HG02885 (cell line): ENCODE results near the gene ACE2.

Source experiments
- ATAC-seq: cut with Tn5 transposase; IDR thresholded peaks from one replicate; pipeline ENCODE4 v1.9.1; 2021; ENCODE audit warnings: mild to moderate bottlenecking; ENCODE audit not compliant: unreplicated experiment, poor library complexity

The ACE2 gene

DNA sequence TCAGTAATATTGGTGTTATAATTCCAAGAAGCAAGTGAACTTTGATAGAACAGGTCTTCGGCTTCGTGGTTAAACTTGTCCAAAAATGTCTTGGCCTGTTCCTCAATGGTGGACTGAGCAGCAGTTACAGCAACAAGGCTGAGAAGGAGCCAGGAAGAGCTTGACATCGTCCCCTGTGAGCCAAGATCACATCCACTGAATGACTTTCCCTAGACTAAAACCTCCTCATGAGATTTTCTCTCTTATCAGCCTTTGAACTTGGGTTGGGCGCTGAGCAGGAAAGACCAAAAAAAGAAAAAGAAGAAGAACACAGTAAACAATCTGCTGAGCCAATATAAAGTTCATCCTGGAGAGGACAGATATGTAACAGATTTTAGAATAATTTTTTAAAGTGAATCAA, at the start of gene ACE2:
Gene ACE2, minus strand, starts transcription at position 216 of the 400 bp plus-strand sequence. Its CDS starts 49 bp downstream, at position 167.
- no peak for ATAC-seq

DNA sequence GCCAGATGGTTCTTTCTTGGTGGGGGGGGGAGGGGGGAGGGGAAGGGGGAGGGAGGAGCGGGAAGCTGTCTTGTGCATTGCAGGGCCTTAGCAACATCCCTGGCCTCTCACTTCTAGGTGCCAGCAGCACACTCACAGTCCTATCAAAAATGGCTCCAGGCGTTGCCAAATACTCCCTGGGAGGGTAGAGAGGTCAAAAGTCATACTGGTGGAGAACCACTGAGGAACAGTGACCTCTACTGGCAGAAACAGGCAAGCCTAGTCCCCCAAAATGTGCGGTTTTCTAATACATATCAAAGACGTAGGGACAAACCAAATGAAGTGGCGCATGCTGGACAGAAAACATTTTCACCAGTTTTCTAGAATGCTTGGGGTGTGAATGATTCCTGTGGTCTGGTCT, 46.8 kb upstream of the ACE2 start:
- peak; percentile 65 for ATAC-seq

DNA sequence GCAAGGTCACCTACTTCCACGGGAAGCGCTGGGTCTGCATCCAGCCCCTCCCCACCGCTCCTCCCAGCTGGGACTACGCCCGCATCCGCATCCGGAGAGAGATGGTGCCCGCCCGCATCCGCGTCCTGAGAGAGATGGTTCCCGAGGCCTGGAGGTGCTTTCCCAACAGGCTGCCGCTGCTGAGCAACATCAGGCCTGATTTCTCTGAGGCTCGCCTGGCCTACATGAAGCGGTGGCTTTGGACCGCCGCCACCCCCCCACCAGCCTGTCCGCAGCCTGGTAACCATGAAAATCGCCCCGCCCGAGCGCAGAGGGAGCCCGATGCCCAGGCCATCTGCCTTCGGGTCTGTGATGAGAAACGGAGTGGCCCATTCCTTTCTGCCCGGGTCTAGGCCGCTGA, 45.8 kb upstream of the ACE2 start:
- no peak for ATAC-seq

DNA sequence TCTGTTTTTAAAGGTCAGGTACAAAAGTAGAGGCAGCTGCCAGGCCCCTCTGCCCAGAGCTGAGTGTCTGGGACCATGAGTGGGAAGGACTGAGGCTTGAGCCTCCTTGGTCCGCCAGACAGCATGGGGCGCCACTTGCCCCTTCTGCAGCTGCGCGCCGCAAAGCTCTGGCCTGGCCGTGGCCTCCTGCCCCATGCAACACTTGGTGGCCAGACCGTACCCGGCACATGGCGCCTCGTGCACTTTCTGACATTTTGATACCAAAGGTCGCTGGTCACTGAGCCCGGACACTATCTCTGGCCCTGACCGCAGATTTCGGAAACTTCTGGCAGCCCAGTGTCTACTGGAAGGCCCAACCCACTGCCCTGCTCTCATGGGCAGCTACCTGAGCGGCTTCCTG, 45.3 kb upstream of the ACE2 start:
- no peak for ATAC-seq

DNA sequence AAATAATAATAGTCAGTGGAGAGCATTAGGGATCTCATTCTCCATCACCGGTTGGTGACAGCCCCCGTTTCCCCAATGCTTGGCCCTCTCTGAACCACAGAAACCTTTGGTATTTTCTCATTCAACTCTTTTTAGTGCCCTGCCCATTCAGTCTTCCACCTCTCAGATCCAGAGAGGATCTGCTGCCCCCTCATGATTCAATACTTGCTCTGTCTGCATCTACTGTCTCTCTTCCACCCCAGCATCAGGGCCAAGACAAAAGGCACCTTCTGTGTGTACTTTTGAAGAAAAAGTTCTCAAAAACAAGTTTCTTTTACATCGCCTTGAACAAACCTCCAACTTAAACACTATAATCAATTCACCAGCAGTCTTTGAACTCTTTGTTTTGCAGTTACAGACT, 44.5 kb upstream of the ACE2 start:
- ATAC-seq = no peak

DNA sequence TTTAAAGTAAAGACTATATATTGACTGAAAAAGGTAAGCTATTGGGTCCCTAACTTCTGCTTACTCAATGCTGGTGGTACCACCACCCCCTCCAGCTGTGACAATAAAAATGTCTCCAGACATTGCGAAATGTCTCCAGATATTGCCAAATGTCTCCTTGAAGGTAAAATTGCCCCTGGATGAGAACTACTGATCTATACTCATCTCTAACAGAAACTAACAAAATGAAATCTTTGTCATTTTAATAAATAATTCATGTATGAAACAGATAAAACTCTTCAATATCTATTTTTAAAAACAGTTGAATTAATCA, 43.8 kb upstream of the ACE2 start:
- no peak for ATAC-seq

DNA sequence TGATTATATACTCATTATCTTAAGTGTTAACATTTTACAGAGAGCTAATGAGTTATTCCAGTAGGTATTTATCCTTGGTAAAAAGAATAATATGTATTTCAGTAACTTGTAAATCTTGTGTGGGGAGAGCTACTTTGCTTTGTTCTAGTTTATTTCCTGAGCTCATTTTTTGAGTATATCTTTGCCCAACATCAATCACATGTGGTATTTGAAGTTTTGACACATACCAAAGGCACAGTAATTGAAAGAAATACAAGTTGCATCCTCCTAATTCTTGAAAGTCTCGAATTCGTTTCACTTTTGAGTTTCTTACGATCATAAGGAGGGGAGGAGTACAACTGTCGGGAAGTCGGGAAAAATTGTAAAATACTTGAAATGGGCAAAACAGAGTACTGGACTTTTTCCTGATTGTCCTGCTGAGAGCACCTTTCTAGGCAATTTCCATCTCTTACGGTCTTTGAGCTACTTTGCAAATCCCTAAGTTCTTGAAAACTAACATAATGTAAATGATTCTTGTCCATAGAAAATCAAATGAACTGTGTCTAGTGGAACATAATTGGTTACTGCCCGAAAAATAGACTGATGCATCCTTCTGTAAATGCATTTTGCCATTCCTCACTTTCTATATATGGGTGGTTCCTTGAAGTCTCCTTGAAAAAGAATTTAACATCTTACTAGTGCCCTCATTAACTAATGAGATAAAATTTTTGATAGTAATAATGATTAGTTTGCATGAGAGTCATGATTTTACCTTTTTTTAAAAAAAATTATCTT, 43.2 kb upstream of the ACE2 start:
- no peak for ATAC-seq

DNA sequence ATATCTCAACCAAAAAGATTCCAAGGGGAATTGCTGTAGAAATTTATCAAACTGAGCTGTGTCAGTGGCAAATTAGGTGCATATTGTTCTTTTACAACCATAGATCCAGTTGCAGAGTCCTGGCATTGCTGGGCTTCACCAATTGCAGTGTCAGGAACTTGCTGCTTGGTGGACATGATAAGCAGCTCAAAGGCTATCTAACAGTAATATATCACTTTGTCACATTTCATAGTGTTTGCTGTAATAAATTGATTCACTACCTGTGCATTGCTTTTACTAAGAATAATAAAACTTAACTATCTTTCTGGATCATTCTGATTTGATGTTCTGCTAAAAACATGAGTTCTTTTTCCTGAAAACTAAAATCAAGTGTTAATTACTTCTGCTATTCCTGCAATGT, 30.9 kb upstream of the ACE2 start:
- ATAC-seq = no peak

DNA sequence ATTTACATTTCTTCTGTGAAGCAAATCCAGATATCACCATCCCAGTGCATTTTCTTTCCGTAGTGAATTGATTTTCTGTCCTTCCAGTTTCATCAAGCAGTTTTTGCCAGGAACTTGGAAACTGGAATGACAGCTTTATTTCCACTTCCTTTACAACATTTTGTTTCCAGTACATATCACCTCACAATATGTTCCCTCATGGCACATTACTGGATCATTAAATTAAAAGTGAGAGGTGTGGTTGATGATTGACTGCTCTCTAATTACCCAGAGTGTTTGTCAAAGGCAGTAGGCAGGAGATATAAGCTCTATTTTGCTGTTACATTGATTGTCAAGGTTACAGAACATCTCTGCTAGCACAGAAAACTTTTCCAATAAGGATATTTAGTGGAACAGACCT, 22.3 kb upstream of the ACE2 start:
- no peak for ATAC-seq

DNA sequence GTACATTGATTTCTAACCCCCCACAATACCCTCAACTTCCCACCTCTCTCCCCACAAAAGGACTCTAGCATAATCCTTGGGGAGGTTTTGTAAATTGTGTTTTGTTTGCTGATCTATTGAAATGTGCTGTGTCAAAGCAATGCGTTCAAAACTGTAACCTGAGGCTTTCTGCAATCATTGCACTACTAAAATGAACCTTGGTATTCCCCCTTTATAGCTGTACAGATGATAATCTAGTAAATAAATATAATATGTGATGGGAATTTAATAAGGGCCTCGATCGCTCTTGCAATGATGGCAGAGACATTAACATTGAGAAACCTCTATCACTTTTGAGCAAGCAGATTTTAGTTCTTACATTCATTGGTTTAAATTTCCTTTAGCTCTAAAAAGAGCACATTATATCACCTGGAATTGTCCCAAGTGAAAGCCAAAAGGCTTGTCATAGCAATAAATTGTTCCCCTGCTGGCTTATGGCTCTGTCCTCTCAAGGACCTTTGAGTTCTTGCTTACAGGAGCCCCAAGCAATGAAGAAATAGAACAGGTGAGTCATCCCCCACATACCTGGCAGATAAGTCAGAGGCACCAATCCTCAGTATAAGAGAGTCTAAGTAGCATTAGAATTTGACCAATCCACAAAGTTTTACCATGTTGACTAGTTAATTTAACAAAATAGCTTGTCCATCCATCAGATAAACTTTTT, 18.4 kb upstream of the ACE2 start:
- ATAC-seq = no peak

DNA sequence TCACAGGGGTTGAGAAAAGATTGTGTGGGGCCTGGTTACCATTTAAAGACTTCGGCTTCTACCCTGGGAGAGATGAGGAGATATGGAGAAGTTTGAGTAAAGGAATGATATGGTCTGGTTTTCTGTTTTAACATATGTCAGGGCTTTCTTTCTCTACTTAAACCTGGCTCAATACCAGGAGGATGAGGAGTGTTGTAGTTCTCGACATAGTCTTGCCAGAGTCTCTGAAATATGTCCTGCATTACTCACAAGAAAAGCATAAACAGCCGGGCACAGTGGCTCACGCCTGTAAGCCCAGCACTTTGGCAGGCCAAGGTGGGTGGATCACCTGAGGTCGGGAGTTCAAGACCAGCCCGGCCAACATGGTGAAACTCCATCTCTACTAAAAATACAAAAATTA, 16.4 kb upstream of the ACE2 start:
- ATAC-seq = no peak

DNA sequence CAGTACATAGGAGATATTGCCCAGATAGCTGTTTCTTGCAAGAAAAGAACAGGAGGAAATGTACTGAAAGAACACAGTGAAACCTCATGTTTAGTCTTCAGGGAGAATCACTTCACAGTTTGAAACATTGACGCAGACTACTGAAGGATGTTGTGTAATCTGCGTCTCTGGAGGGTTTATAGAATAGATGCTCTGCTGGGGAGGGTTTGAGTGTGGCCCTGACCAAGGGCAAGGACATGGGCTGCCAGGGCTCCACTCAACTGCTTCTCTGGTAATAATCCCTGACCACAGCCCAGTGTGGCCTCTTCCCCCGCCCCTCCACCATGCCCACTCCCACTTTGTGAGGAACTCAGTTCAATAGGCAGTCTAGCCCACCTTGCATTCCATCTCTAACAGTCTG, 15.8 kb upstream of the ACE2 start:
- ATAC-seq = no peak

DNA sequence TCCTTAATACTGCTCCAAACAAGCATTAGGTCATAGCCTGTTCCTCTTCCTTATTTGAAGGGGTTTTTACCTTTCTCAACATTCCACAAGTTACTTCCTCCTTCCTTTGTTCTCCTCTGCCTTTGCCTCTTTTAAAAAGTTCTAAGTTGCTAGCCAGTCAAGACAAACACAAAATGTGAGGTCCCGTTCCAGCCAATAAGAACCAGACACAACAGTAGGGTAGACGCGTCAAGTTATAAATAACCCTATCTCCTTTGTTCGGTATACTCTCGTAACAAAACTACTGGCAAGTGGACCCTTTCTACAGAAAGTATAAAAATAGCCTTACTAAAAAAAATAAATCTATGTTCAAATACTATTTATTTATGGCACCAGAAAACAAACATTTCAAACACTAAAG, 6.3 kb upstream of the ACE2 start:
- no peak for ATAC-seq

DNA sequence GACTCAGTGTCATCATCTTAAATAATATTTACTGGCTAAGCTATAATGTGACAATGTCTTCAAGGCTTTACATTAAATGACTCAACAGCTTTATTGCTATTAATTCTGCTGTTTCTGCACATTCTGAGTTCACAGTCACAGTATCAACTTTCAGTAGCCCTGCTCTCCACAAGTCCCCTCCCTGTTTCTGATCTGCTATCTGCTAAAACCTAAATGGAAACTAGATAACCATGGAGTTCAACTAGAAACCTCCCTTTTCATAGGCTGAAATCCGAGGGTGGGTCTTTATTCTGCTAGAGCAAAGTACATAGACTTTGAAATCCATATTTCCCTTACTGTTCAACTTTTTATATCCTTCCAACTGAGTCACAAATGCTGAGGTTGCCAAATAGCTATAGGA, 5.4 kb upstream of the ACE2 start:
- no peak for ATAC-seq

DNA sequence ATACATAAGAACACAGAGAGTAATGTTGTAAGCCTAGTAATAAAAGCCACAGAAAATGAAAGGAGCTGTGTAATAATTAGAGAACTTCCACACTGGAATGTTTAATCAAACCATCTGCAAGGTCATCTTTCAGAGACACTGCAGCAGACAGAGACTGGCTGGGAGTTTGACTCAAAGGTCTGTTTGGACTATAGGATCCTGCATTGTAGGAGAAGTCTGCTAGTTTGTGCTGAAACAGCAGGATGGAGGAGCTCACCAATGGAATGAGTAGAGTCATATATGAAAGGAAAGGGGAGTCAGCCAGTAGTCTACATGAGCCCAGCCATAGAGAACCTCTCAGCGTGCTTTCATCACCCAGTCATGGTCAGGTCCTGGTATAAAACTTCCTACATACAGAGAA, 4.5 kb upstream of the ACE2 start:
- no peak for ATAC-seq

DNA sequence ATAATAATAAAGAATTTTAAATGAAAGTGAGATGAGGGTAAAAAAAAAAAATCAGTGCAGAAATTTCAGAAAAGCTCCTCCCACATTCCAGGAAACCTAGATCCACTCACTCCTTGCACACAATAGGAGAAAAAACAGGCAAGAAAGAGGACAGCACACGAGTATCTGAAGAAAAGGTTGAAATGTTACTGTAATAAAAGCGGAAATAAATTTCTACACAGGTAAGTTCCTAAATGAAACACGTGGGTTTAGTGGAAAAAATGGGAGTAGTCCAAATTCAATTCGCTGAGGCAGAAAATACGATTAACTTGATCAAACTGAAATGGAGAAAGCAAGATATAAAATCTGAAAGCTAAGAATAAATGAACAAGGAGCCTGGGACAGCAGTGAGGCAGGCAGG, 2.0 kb upstream of the ACE2 start:
- ATAC-seq = no peak

DNA sequence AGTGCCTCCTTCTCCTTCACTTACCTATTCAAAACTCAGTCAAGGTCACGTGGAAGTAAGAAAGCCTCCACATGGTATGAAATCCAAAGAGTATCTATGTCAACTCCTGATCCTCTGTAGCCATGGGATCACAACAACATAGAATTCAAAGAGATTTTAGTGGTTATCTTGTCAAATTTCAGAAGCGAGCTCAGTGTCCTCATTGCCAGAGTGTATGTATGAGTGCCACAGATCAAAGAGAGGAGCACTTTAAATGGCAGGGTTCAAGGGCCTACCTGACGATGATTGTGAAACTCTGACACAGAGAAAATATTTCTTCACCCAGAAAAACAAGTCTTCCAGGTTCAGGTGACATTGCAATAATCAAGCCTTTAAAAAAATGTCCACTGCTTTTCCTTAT, 1.2 kb upstream of the ACE2 start:
- ATAC-seq = no peak

DNA sequence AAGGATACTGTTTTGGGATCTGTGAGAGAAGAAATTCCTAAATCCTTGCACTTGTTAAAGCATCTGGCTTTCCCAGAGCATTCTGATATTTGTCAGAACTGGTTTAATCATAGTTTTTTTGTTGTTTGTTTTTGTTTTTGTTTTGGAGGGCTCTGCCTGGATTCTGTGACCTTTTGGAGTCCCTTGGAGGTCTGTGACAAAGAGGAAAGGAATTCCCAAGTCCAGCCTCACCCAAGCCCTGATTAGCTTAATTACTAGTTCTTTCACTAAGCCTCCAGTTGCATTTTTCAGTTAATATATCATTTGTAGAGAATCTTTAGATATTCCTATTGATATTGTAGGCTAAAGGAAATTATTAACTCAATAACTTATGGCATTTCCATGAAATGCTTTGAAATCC, 711 bp downstream of the ACE2 start:
- no peak for ATAC-seq

DNA sequence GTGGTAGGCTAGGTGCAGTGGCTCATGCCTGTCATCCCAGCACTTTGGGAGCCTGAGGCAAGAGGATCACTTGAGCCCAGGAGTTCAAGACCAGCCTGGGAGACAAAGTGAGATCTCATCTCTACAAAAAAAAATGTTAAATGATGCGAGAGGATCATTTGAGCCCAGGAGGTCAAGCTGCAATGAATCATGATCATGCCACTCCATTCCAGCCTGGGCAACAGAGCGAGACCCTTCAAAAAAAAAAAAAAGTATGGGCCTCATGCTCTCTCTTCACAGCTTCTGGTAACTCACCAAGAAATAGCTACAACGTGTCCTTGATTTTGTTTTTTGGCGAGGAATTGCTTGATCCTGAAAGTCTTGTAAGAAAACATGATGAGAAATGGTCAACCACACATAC, 1.3 kb downstream of the ACE2 start:
- no peak for ATAC-seq

DNA sequence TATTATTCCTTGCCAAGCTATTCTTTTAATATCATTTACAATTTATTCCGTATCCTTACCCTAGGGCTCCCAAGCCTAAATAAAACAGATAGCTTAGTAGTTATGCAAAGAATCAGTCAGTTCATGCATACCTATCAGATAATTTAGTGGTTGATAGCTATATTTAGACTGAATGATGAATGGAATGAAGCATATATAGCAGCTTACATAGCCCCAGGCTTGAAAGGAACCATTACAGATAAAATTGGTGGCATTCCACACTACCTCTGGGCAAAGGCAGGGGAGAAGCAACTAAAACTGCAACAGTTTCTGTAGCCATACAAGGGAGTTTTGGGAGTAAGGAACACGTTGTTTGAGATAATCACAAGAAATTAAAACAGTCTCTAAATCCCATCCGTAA, 2.7 kb downstream of the ACE2 start:
- ATAC-seq = no peak

DNA sequence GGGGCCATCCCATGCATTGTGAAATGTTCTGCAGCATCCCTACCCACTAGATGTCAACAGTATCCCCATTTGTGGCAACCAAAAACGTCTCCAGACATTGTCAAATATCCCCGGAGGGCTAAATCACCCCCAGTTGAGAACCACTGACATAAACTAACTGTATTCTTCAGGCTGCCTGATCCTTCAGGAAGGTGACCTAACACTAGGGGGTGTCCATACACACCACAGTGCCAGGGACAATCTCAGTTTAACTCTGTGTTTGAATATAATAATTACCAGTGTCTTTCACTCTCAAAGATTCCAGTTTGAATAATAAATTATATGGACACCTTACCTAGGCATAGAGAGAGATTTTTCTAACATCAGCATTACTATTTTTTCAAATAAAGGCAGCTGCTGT, 6.4 kb downstream of the ACE2 start:
- no peak for ATAC-seq
